Uterus (tissue), 2 donors: ENCODE data around the gene GPR151.

Source experiments
- POLR2A ChIP-seq, 2 donors: fragments of 450-650 bp; IDR thresholded peaks; one replicate each; pipeline ENCODE4 v1.6.1; 2016; ENCODE audit warnings: antibody characterized with exemption in 2 of 2, mild to moderate bottlenecking in 1 of 2, moderate library complexity in 1 of 2
- TF ChIP-seq, protein P1 (sequence below), 4 experiments: fragments of 200-600 bp in 2 of 4; fragments of 450-650 bp in 2 of 4; sonication (generic) in 2 of 4; IDR thresholded peaks; one replicate each; pipeline ENCODE4 v1.5.1; 2016 to 2019; ENCODE audit warnings: antibody characterized with exemption in 4 of 4, mild to moderate bottlenecking in 2 of 4, moderate library complexity in 1 of 4

DNA sequence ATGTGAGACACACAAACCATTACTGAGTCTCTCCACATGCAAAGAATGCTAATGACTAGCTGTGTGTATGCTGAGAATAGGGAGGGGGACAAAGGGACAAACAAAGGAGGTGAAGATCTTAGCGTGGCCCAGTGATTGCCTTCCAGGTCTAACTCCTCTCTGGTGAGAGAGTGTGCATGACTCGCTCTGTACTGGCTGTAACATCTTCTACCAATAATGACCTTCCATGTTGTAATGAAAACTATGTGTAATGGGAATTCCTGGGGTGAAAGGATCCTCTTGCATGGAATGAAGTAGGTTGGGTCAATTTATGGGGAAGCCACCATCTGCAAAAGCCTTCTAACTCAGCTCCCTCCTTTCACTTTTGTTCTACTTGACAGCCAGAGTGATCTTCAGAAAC, 24.4 kb upstream of the GPR151 start:
- TF ChIP-seq, protein P1, sequence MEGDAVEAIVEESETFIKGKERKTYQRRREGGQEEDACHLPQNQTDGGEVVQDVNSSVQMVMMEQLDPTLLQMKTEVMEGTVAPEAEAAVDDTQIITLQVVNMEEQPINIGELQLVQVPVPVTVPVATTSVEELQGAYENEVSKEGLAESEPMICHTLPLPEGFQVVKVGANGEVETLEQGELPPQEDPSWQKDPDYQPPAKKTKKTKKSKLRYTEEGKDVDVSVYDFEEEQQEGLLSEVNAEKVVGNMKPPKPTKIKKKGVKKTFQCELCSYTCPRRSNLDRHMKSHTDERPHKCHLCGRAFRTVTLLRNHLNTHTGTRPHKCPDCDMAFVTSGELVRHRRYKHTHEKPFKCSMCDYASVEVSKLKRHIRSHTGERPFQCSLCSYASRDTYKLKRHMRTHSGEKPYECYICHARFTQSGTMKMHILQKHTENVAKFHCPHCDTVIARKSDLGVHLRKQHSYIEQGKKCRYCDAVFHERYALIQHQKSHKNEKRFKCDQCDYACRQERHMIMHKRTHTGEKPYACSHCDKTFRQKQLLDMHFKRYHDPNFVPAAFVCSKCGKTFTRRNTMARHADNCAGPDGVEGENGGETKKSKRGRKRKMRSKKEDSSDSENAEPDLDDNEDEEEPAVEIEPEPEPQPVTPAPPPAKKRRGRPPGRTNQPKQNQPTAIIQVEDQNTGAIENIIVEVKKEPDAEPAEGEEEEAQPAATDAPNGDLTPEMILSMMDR (IDR thresholded peaks at IDR 0.05) = no peak
- no peak for TF ChIP-seq POLR2A (IDR thresholded peaks at IDR 0.05)
